Panc1 (cell line): ENCODE results near the gene DENND4C.

Experiments
- POLR2AphosphoS5 ChIP-seq: IDR thresholded peaks from 2 replicates; pipeline ENCODE4 v1.6.1; 2012; ENCODE audit warnings: mild to moderate bottlenecking, low read depth, low read length, moderate library complexity
- TCF7L2 ChIP-seq: IDR thresholded peaks from 2 replicates; pipeline ENCODE4 v1.6.1; 2011; ENCODE audit warnings: mild to moderate bottlenecking, low read depth, low read length, inconsistent platforms
- TF ChIP-seq, protein P1 (sequence below): fragments of 450-650 bp; IDR thresholded peaks from 2 replicates; pipeline ENCODE4 v1.5.1; 2017; ENCODE audit warnings: mild to moderate bottlenecking

DNA sequence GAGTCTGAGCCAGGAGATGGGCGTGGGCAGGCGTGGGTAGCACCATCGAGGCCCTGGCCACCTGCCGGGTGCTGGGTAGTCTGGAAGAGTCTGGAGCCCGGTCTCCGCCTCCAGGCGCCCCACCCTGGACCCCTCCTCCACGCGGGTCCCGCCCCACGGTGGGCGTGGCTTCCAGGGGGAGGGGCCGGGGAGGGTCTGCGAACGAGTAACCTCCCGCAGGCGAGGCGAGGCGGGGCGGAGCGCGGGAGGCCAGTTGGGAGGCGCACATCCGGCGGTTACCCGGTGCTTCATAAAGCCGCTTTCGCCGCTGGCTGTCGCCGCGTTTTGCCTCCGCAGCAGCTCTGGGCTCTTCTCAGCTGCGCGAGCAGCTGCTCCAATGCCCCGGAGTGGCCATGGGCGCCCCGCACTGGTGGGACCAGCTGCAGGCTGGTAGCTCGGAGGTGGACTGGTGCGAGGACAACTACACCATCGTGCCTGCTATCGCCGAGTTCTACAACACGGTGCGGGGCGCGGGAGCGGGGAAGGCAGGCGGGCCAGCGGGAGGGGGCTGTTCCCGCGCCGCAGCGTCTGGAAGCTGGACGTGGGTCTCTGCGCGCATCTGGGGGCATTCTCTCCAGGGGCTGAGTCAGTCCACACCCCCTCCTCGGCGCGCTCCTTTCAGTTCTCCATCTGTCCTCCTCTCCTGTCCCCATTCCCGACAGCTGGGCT is 178.4 kb downstream of the DENND4C start, which contains the start of gene ACER2:
- TF ChIP-seq, protein P1, sequence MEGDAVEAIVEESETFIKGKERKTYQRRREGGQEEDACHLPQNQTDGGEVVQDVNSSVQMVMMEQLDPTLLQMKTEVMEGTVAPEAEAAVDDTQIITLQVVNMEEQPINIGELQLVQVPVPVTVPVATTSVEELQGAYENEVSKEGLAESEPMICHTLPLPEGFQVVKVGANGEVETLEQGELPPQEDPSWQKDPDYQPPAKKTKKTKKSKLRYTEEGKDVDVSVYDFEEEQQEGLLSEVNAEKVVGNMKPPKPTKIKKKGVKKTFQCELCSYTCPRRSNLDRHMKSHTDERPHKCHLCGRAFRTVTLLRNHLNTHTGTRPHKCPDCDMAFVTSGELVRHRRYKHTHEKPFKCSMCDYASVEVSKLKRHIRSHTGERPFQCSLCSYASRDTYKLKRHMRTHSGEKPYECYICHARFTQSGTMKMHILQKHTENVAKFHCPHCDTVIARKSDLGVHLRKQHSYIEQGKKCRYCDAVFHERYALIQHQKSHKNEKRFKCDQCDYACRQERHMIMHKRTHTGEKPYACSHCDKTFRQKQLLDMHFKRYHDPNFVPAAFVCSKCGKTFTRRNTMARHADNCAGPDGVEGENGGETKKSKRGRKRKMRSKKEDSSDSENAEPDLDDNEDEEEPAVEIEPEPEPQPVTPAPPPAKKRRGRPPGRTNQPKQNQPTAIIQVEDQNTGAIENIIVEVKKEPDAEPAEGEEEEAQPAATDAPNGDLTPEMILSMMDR, result no peak
- TF ChIP-seq TCF7L2, result no peak
- no peak; the same call in 1 of the 2 replicates for TF ChIP-seq POLR2AphosphoS5
